Measurements from ENCODE around the gene HENMT1.

The HENMT1 gene

DNA sequence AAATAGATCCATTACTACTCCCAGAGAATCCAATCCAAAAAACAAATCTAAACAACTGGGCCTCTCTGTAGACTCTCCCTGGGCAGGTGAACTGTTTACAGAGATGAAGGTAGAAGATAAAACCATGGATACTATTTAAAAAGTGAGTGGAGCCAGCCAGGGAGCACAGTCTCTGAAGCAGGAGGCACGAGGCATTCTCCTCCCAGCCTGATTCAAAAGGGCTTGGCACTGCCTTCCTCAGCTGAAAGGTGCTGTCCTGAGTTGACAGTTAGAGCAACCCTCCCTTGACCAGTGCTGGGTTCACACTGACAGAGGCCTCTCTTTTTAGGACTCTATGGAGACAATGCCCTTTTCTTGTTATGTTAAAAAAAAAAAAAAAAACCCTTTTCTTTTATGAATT is 36.8 kb downstream of the HENMT1 start:
- DNase-seq: no peak

DNA sequence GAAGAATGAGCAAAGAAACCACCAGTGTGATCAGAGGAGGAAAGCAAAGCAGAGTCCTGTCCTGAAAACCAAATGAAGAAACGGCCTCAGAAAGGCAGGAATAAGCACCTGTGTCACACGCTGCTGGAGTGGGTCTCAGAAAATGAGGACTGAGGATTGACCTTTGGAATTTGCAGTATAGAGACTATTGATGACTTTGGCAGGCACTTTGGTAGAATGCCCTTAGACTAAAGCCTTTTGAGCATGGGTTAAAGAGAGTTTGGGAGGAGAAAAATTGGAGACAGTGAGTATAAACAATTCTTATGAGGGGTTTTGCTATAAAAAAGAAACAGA is 43.2 kb downstream of the HENMT1 start:
- DNase-seq: no peak

DNA sequence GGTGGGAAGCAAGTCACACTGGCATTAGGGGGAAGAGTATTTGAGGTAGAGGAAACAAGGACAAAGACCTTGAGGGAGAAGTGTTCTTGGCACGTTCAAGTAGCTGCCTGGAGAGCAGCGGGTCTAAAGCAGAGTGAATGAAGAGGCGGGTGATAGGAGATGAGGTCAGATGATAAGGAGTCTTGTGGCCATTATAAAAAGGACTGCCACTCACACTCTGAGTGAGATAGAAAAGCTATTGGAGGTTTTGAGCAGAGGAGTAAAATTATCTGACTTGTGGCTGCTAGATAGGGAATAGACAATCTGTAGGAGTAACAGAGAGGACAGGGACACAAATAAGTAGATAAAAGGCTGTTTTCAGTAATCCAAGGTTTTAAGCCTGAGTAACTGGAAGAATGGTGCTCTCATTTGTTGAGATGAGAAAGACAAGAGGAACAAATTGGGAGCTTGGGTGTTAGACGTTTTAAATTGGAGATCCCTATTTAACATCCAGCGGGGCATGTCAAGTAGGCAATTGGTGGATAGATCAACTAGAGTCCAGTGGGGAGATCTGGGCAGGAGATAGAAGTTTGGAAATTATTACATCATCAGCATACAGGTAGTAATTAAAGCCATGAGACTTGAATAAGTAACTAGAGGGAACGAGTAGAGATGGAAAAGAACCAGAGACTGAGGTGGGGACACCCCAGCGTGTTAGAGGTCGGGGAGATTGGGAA is 43.7 kb downstream of the HENMT1 start:
- DNase-seq: no peak

DNA sequence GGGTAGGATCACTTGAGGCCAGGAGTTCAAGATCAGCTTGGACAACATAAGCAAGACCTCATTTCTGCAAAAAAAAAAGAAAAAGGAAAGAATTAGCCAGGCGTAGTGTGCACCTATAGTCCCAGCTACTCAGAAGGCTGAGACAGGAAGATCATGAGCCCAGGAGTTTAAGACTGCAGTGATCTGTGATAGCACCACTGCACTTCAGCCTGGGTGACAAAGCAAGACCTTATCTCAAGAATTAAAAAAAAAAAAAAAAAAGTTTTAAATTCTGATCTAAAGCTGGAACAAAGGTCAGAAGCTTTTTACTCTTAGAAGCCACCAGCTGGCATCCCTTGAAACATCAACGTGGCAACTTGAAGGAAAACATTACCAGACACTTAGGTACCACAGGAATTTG is 45.3 kb downstream of the HENMT1 start:
- no peak for DNase-seq

DNA sequence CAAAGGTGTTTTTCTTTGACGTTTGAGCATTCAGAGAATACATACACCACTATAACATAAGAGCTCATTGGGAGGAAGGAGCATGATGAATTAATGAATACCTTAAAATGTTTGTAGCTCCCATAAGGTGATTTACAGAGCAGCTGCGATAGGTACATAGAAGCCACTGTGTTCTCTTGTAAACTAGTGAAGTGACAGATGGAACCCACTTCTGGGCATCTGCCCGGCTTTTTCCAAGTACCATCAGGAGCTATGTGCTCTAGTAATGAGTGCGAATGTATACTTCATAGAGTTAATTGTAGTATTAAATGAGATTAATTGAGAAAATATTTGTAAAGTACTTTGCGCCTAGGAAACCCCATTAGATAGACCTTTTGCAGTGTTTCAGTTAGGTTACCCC is 48.4 kb downstream of the HENMT1 start:
- no peak for DNase-seq

DNA sequence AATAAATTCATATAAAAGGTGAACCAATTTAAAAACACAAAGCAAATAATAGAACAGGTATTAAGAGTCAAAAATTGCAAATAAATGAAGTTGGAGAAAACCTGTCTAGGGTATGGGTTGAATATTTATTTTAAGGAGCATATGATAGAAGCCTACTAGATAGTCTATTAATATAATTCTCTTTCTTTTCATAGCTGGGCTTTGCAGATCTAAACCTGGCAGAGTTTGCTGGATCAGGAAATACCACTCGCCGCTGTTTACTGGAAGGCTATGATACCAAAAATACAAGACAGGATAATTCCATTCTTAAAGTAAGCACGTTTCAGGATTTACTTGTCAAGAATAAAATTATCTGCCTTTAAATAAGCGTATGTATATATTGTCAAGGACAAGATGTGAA is 48.9 kb downstream of the HENMT1 start:
- DNase-seq: no peak

DNA sequence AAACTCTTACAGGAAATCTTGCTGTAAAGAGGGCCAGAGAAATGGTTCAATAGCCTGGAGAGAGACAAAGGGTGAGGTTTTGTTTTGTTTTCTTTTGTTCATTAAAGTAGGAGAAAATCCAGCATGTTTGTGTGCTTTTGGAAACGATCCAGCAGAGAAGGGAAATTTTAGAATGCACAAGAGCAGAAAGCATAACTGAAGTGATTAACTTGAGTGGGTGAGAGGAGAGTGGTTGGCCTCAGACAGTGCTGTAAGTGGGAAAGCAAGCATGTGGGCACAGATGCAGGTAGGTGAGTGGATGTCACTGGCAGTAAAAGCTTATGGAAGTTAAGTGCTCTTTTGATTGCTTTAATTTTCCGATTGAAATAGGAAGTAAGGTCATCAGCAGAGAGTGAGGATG is 50.8 kb downstream of the HENMT1 start:
- no peak for DNase-seq

DNA sequence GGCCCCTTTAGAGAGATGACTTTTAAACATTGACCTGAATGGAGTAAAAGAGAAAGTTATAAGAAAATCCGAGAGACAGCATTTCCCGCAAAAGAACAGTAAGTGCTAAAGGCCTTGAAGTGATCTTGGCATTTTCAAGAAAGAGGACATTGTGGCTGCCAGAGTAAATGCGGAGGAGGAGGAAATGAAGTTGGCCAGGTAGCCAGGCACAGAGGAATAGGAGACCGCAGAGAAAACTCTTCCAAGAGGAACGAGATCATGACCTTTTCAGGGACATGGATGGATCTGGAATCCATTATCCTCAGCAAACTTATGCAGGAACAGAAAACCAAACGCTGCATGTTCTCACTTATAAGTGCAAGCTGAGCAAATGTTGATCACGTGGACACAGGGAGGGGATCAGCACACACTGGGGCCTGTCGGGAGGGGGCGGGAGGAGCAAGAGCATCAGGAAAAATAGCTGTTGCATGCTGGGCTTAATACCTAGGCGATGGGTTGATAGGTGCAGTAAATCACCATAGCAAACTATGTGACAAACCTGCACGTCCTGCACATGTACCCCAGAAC is 51.3 kb downstream of the HENMT1 start:
- no peak for DNase-seq

DNA sequence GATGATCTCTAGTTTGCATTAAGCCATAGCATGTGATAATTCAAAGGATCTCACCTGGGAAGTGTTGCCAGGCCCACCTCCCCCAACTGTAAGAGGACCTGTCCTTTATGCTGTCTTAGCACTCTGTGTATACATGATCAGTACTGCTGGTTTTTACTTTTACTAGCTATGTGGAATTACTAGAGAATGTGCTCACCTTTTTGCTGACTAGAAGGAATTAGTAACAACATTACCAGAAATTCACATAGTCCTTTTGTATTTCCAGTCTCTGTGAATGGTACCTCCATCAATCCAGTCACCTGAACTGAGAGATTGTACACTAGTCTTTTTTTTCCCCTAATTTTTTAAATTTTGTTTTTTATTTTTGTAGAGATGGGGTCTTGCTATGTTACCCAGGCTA is 54.4 kb downstream of the HENMT1 start:
- DNase-seq: no peak

DNA sequence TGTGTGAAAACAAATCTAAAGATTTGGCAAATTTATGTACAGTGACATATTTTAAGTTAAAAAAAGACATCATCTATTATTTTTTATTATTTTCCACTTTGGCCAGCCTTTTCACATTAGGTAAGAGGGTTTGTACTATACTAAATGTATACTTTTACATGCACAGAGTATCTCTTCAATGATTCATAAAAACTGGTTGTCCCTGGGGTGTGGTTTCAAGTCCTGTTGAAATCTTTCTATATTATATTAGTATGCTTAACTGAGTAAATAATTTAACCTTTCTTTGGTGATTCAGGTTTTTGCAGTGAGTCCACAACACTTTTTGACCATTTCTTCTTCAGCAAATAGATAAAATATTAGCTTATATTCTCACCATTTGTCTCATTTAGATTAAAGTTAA is 55.3 kb downstream of the HENMT1 start:
- no peak for DNase-seq

DNA sequence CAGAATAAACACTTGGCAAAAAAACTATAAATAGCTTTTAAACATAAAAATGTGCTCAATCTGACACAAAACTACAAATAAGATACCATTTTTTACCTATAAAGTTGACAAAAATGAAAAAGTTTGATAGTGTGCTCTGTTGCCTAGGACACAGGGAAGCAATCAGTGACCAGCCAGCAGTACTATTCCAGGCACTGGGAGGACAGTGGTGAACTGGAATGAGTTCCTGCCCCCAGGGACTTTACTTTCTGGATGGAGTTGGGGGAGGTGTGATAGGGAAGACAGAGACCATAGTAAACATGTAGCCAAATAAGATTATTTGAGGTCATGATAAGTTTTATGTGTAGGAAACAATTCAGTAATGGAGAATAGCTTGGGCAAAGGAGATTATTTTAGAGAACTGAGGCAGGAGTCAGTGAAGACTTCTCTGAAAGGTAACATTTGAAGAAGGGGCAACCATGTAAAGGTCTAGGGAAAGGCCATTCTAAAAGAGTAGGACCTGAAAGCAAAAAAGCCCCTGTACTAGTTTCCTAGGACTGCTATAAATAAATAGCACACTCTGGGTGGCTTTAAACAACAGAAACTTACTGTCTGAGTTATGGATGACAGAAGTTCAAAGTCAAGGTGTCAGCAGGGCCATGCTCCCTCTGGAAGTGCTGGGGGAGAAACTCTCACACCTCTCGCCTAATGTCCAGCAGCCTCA is 59.0 kb downstream of the HENMT1 start:
- DNase-seq: no peak

DNA sequence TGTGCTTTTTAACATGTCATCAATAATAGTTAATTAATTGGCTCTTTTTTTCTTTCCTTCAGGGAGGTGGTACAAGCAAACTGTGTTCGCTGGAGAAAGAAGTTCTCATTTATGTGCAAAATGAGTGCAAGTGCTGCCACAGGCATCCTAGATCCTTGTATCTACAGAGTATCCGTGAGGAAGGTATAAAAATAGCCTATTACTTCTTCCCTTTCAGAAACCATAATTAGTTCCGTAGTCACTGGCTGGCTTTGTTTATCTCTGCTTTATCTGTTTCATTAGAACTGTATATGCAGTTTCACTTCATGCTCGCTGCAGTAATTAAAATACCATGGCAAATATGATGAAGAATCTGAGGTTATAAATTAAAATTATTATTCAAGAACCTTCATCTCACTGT is 60.4 kb downstream of the HENMT1 start:
- DNase-seq: no peak

DNA sequence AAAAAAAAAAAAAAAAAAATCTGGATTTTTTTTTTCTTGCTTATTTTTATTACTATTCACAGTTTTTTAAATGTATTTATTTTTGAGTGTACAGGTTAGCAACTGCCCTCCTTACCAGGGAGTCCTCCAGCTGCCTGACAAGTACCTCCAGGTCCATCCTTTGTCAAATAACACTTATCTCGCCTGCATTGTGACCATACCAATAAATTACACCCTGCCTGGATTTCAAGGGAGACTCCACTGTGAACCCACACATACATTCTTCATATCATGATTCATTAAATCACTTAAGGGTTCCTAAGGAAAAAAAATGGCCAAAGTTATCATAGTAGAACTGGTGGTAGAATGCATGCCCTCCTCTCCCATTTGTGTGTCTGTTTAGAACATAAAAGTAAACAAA is 62.6 kb downstream of the HENMT1 start:
- no peak for DNase-seq

Data from suppressor macrophage (primary cell).